Suprapubic skin (tissue), 4 donors: Measurements from ENCODE around the gene GOPC. TPM values are rescaled to one million over a fixed set of nuclear protein-coding genes. Genes with fewer than 3 reads are reported as not detected.
A peak's percentile ranks its signal among the peaks of the same experiment; 100 is the strongest.

Source experiments
- DNase-seq, 2 donors: peaks; one replicate each; pipeline ENCODE4 v3.0.0-alpha.2; 2019; ENCODE audit warnings: low spot score in 2 of 2
- H3K27ac ChIP-seq: fragments of 200-600 bp; sonication (generic); one replicate; pipeline ENCODE4 v1.5.1; 2019
- H3K27me3 ChIP-seq: fragments of 200-600 bp; sonication (generic); one replicate; pipeline ENCODE4 v1.5.1; 2019
- H3K36me3 ChIP-seq: fragments of 200-600 bp; sonication (generic); one replicate; pipeline ENCODE4 v1.5.1; 2019
- H3K4me1 ChIP-seq: fragments of 200-600 bp; sonication (generic); one replicate; pipeline ENCODE4 v1.5.1; 2019
- H3K4me3 ChIP-seq: fragments of 200-600 bp; sonication (generic); one replicate; pipeline ENCODE4 v1.5.1; 2019; ENCODE audit warnings: mild to moderate bottlenecking
- H3K9me3 ChIP-seq: fragments of 200-600 bp; sonication (generic); one replicate; pipeline ENCODE4 v1.5.1; 2019
- CTCF ChIP-seq, 2 donors: fragments of 200-600 bp in 1 of 2; fragments of 450-650 bp in 1 of 2; sonication (generic) in 1 of 2; IDR thresholded peaks; one replicate each; pipeline ENCODE4 v1.5.1; 2016 to 2019; ENCODE audit warnings: antibody characterized with exemption in 2 of 2, mild to moderate bottlenecking in 1 of 2, moderate library complexity in 1 of 2
- EP300 ChIP-seq: sonication (generic); formaldehyde crosslinking; IDR thresholded peaks from one replicate; pipeline ENCODE4 v1.6.1; 2017; ENCODE audit warnings: antibody characterized with exemption
- POLR2A ChIP-seq, 2 donors: fragments of 450-650 bp; IDR thresholded peaks; one replicate each; pipeline ENCODE4 v1.6.1; 2017; ENCODE audit warnings: antibody characterized with exemption in 2 of 2, mild to moderate bottlenecking in 2 of 2, moderate library complexity in 2 of 2
- POLR2AphosphoS5 ChIP-seq, 3 donors: sonication (generic); formaldehyde crosslinking; IDR thresholded peaks; one replicate each; pipeline ENCODE4 v1.6.1; 2017; ENCODE audit warnings: antibody characterized with exemption in 3 of 3
- WGBS: methylation state at CpG from one replicate; pipeline ENCODE4 v1.1.5; 2018; 5-methylcytosine and 5-hydroxymethylcytosine counted together
- total RNA-seq, 4 donors: library from RNA; depleted of rRNA; stranded (reverse); fragments of >200 nt; gene quantifications; one replicate each; pipeline ENCODE4 v1.1.0, GENCODE V29; 2016

The GOPC gene
- total RNA-seq, 4 donors from 2014 or later: 15.5 to 21.9 (median 20.0) TPM

DNA sequence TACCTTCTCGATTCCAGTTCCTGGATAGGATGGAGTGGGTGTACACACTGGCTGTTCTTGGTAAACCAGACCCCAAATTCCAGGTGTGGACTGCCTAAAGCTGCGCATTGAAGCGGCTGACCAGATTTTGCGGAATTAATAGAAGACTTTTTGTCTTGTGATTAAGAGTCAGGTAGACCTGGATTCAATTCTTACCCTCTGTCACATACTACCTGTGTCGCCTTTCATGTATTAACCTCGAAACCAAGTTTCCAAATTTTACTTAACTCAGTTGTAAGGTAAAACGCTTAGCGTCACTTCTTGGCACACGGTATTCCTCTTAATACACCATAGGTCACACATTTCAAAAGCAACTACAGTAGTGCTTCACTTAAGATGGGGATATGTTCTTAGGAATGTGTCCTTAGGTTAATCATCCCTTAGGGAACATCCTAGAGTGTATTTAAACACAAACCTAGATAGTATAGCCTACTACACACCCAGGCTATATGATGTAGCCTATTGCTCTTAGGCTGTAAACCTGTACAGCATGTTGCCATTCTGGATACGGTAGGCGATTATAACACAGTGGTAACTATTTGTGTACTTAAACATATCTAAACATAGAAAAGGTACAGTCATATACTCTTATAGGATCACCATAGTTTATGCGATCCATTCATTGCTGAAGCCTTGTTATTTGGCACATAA lies 733 bp upstream of the GOPC start:
- Histone ChIP-seq H3K4me1 (peaks cover 37% of the 10 kb centered on the region), H3K9me3 (no peaks in the 10 kb centered on the region), H3K4me3 (peak overlapping the region; percentile 98), H3K36me3 (no peaks in the 10 kb centered on the region), H3K27ac (peak overlapping the region; percentile 93), H3K27me3 (no peaks in the 10 kb centered on the region)
- DNase-seq: no peak
- 56% methylated on average over 12 of the region's 12 CpGs for WGBS
- TF ChIP-seq POLR2AphosphoS5 (IDR thresholded peaks at IDR 0.05): no peak
- TF ChIP-seq CTCF (IDR thresholded peaks at IDR 0.05): no peak
- TF ChIP-seq EP300: no peak
- no peak for TF ChIP-seq POLR2A (IDR thresholded peaks at IDR 0.05)

- WGBS: 0% methylated on average over 8 of the region's 12 CpGs
- DNase-seq: no peak
- Histone ChIP-seq H3K36me3 (no peaks in the 10 kb centered on the region), H3K4me1 (peaks cover 37% of the 10 kb centered on the region), H3K4me3 (peak overlapping the region; percentile 98), H3K9me3 (no peaks in the 10 kb centered on the region), H3K27me3 (no peaks in the 10 kb centered on the region), H3K27ac (peak overlapping the region; percentile 93)
- TF ChIP-seq CTCF (IDR thresholded peaks at IDR 0.05) (no peak), POLR2A (IDR thresholded peaks at IDR 0.05) (no peak), POLR2AphosphoS5 (IDR thresholded peaks at IDR 0.05) (no peak), EP300 (no peak)
These were observed 530 bp downstream of the GOPC start for GRCh38 chr6:117601811-117602150.

DNA sequence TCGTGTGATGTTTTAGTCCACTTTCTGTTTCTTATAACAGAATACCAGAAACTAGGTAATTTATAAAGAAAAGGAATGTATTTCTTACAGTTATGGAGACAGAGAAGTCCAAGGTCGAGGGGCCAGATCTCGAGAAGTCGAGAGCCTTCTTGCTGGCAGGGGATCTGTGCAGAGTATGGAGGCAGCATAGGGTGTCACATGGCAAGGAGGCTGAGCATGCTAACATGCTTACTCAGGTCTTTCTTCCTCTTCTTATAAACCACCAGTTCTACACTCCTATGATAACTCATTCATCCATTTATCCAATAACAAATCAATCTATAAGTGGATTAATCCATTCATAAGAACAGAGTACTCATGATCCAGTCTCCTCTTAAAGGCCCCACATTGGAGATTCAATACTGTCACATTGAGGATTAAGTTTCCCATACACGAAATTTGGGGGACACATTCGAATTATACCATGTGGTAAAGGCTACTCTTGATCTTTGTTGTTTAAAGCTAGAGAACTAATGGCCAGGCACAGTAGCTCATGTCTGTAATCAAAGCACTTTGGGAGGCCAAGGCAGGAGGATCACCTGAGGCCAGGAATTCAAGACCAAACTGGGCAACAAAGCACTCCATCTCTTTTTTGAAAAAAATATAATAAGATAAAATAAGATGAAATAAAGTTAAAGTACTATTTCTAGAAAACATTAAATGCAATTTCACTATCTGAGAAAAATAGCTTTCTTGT lies 2.1 kb downstream of the GOPC start:
- TF ChIP-seq POLR2A (IDR thresholded peaks at IDR 0.05): no peak
- no peak for TF ChIP-seq CTCF (IDR thresholded peaks at IDR 0.05)
- TF ChIP-seq POLR2AphosphoS5 (IDR thresholded peaks at IDR 0.05): no peak
- no peak for TF ChIP-seq EP300
- peaks cover 37% of the 10 kb centered on the region for H3K4me1 ChIP-seq
- H3K4me3 ChIP-seq: peak overlapping the region; percentile 98
- H3K27me3 ChIP-seq: no peaks in the 10 kb centered on the region
- DNase-seq: no peak
- H3K27ac ChIP-seq: no peak overlapping the region
- WGBS: 69% methylated on average over 6 of the region's 6 CpGs
- H3K9me3 ChIP-seq: no peaks in the 10 kb centered on the region
- no peaks in the 10 kb centered on the region for H3K36me3 ChIP-seq

DNA sequence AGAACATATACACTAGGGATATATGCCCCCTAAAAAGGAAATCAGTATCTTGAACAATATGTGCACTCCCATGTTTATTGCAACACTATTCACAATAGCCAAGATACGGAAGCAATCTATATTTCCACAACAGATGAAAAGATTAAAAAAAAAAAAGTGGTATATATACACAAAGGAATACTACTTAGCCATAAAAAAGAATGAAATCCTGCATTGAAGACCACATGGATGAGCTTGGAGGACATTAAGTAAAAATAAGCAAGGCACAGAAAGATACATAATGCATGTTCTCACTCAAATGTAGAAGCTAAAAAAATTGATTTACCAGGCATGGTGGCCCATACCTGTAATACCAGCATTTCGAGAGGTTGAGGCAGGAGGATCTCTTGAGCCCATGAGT lies 4.6 kb downstream of the GOPC start:
- no peak for DNase-seq
- H3K27ac ChIP-seq: no peak overlapping the region
- no peak overlapping the region for H3K4me3 ChIP-seq
- WGBS: 88% methylated on average over 2 of the region's 2 CpGs
- H3K4me1 ChIP-seq: peaks cover 30% of the 10 kb centered on the region
- no peaks in the 10 kb centered on the region for H3K36me3 ChIP-seq
- TF ChIP-seq CTCF (IDR thresholded peaks at IDR 0.05) (no peak), POLR2AphosphoS5 (IDR thresholded peaks at IDR 0.05) (no peak), EP300 (no peak), POLR2A (IDR thresholded peaks at IDR 0.05) (no peak)
- no peaks in the 10 kb centered on the region for H3K9me3 ChIP-seq
- no peaks in the 10 kb centered on the region for H3K27me3 ChIP-seq

DNA sequence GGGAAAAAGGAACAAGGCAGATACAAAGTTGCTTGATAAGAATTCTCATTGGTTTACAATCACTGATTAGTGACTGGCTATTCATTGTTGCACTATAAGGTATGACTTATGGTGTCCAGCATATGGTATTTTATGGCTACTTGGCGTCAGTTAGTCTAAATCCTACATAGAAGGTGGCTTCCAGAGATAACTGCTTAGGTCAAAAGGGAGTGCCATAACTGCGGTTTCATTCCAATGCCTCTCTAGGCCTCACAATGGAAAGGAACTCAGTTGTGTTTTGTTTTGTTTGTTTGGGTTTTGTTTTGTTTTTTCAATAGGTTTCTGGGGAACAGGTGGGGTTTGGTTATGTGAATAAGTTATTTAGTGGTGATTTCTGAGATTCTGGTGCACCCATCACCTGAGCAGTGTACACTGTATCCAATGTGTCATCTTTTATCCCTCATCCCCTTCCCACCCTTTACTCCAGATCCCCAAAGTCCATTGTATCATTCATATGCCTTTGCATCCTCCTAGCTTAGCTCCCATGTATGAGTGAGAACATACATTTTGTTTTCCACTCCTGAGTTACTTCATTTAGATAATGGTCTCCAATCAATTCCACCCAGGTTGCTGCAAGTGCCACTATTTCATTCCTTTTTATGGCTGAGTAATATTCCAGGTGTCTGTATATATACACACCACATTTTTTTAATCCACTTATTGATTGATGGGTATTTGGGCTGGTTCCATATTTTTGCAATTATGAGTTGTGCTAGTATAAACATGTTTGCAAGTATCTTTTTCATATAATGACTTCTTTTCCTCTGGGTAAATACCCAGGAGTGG lies 7.0 kb downstream of the GOPC start:
- no peaks in the 10 kb centered on the region for H3K9me3 ChIP-seq
- peaks cover 17% of the 10 kb centered on the region for H3K4me1 ChIP-seq
- TF ChIP-seq POLR2AphosphoS5 (IDR thresholded peaks at IDR 0.05) (no peak), EP300 (no peak), POLR2A (IDR thresholded peaks at IDR 0.05) (no peak), CTCF (IDR thresholded peaks at IDR 0.05) (no peak)
- H3K4me3 ChIP-seq: no peak overlapping the region
- DNase-seq: no peak
- no peaks in the 10 kb centered on the region for H3K36me3 ChIP-seq
- H3K27ac ChIP-seq: no peak overlapping the region
- 98% methylated on average over 2 of the region's 2 CpGs for WGBS
- H3K27me3 ChIP-seq: no peaks in the 10 kb centered on the region
